GM19043 (cell line): Measurements from ENCODE around the gene OSBP2.

Experiments used
- ATAC-seq: cut with Tn5 transposase; IDR thresholded peaks from one replicate; pipeline ENCODE4 v1.9.1; 2021; ENCODE audit warnings: low read depth; ENCODE audit not compliant: unreplicated experiment

Gene OSBP2

GRCh38 chr22:30890686-30891442 is 196.2 kb downstream of the OSBP2 start:
- no peak for ATAC-seq

- ATAC-seq, result no peak
These were observed 196.7 kb downstream of the OSBP2 start for GRCh38 chr22:30891443-30891755.

DNA sequence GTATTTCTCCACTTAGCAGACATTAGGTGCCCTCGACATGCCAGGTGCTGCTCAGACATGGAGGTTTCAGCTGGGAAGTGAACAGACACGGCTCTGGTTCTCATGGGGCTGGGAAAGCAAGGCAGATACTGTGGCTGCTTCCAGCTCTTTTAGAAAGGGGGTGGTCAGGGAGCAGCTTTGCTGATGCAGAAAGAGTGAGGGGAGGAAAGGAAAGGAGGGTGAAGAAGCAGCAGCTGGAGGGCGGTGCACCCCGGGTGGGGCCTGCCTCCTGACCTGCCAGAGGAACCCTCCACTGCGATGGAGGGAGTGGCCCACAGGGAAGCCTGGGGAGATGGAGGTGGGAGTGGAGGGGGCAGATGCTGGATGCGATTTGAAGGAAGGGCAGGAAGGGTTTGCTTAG is 197.1 kb downstream of the OSBP2 start:
- ATAC-seq, result no peak

DNA sequence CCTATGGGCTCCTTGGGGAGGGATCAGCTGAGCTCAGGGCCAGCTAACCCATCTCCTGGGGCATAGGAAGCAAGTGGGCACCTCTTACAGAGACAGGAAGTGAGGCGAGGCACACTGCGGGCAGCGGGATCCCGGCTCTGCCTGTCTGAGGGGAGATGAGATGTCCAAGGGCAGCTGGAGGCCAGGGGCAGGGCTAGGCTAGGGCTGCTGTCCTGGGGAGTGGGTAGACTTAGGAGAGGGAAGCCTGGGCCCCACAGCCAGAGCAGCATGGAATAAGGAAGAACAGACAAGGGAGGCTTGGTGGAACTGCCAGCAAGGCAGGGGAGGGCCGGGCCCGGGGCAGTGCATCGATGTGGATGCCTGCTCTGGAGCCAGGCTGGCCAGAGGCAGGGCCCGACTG is 197.6 kb downstream of the OSBP2 start:
- ATAC-seq, result no peak

DNA sequence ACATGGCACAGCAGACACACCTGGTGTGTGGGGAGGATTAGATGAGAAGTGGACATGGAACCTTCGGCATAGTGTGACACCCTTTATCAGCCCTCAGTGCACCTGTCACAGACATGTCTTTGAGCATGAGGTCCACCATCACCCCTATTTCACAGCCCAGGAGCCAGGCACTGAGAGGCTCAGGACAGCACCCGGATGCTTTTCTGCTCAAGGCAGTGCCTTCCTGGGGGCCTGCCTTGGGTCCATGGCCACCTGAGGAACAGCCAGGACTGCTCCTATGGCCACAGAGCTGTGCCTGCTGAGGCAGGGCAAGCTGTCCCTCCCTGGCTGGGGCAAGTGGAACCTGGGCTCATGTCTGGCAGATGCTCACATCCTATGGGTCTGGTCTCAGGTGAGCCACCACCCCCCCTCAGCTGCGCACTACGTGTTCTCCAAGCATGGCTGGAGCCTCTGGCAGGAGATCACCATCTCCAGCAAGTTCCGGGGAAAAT is 198.1 kb downstream of the OSBP2 start:
- ATAC-seq, result no peak

GRCh38 chr22:30893434-30894370 is 199.0 kb downstream of the OSBP2 start:
- ATAC-seq, result no peak

DNA sequence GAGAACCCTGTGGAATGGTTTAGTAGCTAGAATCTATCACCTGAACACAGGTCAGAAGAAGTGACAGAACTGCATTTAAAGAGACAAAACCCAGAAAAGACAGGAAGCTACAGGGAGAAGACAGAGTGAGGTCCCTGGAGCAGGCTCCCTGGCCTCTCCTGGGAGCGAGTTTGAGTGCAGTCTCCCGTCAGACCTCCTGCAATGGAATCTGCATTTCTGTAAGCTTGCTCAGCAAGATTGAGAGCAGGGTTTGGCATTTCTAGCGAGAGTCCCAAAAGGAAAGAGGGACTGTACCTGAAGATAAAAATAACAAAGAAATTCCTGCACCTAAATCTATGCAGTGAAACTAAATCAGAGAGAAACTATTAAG is 199.7 kb downstream of the OSBP2 start:
- ATAC-seq, result no peak

GRCh38 chr22:30902496-30903357 is 208.1 kb downstream of the OSBP2 start:
- no peak for ATAC-seq

DNA sequence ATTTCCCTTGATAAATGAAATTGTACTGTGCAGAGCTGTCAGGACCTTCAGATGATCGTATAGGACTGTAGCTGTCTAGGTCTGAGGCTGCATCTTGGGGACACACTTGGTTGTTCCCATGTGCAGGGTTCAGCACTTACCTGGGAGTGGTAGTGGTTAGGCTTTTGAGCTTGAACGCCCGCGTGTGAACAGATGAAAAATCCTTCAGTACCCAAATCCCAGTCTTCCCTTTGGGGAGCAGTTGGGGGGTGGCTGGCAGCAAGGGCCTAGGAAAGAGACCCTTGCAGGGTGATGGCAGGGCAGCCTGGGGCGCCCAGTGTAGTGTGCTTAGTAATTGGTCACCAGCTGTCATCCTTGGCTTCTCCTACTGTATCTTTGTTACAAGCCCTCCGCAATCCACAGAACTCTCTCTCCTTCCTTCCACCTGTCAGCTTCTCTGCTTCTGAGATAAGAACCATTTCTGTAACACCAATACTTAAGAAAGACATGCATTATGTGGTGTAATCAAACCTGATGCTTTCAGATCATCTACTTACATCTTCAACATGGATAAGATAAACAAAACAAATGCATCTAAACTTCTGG is 209.3 kb downstream of the OSBP2 start:
- ATAC-seq, result no peak

- no peak for ATAC-seq
These were observed 211.1 kb downstream of the OSBP2 start for GRCh38 chr22:30905696-30906341.

- no peak for ATAC-seq
These were observed 211.7 kb downstream of the OSBP2 start for GRCh38 chr22:30906411-30906810.

DNA sequence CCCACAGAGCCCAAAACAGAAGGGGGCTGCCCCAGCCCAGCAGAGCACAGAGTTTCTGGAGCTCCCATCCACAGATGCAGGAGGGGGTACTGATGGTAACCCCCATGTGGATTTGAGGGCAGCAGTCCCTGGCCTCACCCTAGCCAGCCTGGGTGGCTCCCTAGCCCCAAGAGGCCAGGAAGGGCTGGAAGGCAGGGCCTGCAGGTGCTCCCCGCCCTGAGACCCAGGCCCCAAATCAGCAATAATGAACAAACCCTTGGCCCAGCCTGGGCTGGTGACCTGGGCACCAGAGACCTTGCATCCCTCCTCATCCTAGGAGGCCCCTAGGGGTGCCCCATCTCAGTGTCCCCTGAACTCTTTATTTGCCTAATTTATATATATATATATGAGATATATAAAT is 212.3 kb downstream of the OSBP2 start:
- ATAC-seq, result no peak

GRCh38 chr22:30908051-30908461 is 213.4 kb downstream of the OSBP2 start:
- no peak for ATAC-seq

GRCh38 chr22:30909306-30909705 is 214.6 kb downstream of the OSBP2 start:
- ATAC-seq, result no peak

GRCh38 chr22:30910358-30910757 is 215.7 kb downstream of the OSBP2 start:
- no peak for ATAC-seq

GRCh38 chr22:30918761-30919160 is 224.1 kb downstream of the OSBP2 start:
- no peak for ATAC-seq

- ATAC-seq, result no peak
These were observed 225.3 kb downstream of the OSBP2 start for GRCh38 chr22:30919973-30920372.

DNA sequence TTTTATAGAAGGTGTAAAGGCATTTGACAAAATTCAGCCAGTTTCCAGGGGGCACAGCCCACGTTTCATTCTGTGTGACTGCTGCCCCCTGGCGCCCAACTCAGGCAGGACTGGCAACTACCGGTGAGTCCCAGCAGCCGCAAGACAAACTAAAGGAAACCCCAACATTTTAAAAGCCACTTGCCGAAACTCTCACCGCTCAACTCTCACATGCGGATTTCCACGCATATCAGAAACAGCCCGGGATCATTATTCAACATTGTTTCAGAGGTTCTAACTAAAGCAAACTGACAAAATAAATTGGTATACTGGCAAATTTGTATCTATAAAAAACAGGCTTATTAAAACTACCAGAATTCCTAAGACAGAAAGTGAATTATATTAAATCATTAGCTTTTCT is 225.7 kb downstream of the OSBP2 start:
- ATAC-seq, result no peak

DNA sequence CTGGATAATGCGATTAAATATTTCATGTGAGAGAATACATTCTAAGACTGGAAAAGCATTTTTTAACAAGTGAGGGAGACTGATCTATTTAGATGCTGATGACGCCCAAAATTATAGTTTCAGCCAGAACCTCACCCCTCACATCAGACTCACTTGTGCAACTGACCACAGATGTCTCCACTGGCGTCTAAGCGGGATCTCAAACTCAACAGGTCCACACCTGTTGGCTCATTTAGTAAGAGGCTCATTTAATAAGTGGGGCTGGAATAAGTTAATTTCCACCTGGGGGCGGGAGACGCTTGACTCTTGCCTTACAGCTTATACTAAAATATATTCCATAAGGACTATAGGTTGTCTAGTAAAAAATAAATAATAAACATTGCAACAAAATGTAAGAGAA is 226.4 kb downstream of the OSBP2 start:
- no peak for ATAC-seq

DNA sequence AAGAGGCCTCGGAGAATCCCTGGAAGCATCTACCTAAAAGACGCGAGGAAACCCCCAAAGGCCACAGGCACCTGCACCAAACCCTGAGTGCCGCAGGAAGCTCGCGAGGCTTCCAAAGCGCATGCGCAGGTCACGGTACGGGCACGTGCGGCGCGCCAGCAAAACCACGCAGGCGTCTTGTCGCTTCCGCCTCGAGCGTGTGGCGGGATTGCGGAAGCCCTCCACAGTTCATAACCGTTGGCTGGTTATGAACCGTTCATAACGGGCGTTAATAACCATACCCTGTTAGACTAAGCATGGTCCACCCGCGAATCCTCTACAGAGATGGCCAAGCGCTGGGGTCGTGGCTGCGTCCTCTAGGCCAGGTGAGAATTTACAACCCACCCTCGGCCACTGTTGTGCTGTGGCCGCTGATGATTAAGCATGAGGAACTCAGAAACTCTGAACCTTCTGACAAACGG is 227.5 kb downstream of the OSBP2 start:
- ATAC-seq, result no peak
